B cell (primary cell): ENCODE measurements around the gene TLE6. TPM values are rescaled to one million over a fixed set of nuclear protein-coding genes. Genes with fewer than 3 reads are reported as not detected.

ENCODE experiments used
- ATAC-seq: fragments of 200-7000 bp; cut with Tn5 transposase; one replicate; pipeline ENCODE4 v1.10.0; 2021; ENCODE audit warnings: low read depth, mild to moderate bottlenecking, moderate number of reproducible peaks, moderate library complexity
- CTCF ChIA-PET: fragments of 350-600 bp; sonication (Branson Sonifier 250); formaldehyde crosslinking; loops from one replicate; lab custom pipeline; 2021; ENCODE audit warnings: antibody characterized with exemption, inconsistent platforms; lab: Charles Lee
- POLR2A ChIA-PET: fragments of 350-600 bp; sonication (Branson Sonifier 250); formaldehyde crosslinking; loops from one replicate; lab custom pipeline; 2021; ENCODE audit warnings: antibody characterized with exemption; lab: Charles Lee
- DNase-seq: peaks from one replicate; pipeline ENCODE4 v3.0.0; 2013
- H2AFZ ChIP-seq: 2 replicates; pipeline ENCODE4 v1.6.1; 2012; ENCODE audit warnings: mild to moderate bottlenecking, low read depth, low read length; ENCODE audit not compliant: insufficient read depth, poor library complexity, severe bottlenecking
- H3K27ac ChIP-seq, 2 donors: 1 replicate in 1 of 2; 2 replicates in 1 of 2; pipeline ENCODE4 v1.5.1; 2012 to 2013; ENCODE audit warnings: low read length in 2 of 2, mild to moderate bottlenecking in 2 of 2, moderate library complexity in 1 of 2
- H3K27me3 ChIP-seq, 4 experiments: fragments of 200-600 bp in 1 of 4; sonication (generic) in 1 of 4; replicated peaks in 1 of 4; 1 replicate in 2 of 4; 2 replicates in 2 of 4; pipeline versions ENCODE4 v1.6.1 to v1.7.0; 2013 to 2016; ENCODE audit warnings: low read length in 3 of 4, mild to moderate bottlenecking in 2 of 4, mixed read lengths in 1 of 4, moderate library complexity in 1 of 4; ENCODE audit not compliant: insufficient read depth in 4 of 4, control insufficient read depth in 3 of 4; ENCODE audit errors: control extremely low read depth in 1 of 4
- H3K36me3 ChIP-seq, 2 experiments: replicated peaks in 1 of 2; 1 replicate in 1 of 2; 2 replicates in 1 of 2; pipeline versions ENCODE4 v1.6.1 to v1.7.1; 2013; ENCODE audit warnings: low read length in 1 of 2; ENCODE audit not compliant: insufficient read depth in 2 of 2, control insufficient read depth in 1 of 2; ENCODE audit errors: control extremely low read depth in 1 of 2, extremely low read depth in 1 of 2
- H3K4me1 ChIP-seq, 2 donors: fragments of 200-600 bp in 1 of 2; sonication (generic) in 1 of 2; 1 replicate in 1 of 2; 2 replicates in 1 of 2; pipeline versions ENCODE4 v1.5.1 to v1.6.1; 2013 to 2017; ENCODE audit warnings: low read length in 2 of 2; ENCODE audit not compliant: control insufficient read depth in 2 of 2, insufficient read depth in 2 of 2
- H3K4me2 ChIP-seq: replicated peaks from 2 replicates; pipeline ENCODE3; 2012; ENCODE audit warnings: mild to moderate bottlenecking, low read depth, low read length; ENCODE audit not compliant: poor library complexity, severe bottlenecking
- H3K4me3 ChIP-seq, 5 experiments: fragments of 200-600 bp in 1 of 5; sonication (generic) in 1 of 5; 1 replicate in 3 of 5; 2 replicates in 2 of 5; pipeline versions ENCODE4 v1.5.1 to v1.7.0; 2011 to 2016; ENCODE audit warnings: low read length in 4 of 5, mild to moderate bottlenecking in 4 of 5, low read depth in 2 of 5, control low read depth in 1 of 5, moderate library complexity in 1 of 5; ENCODE audit not compliant: insufficient read depth in 1 of 5; ENCODE audit errors: control extremely low read depth in 1 of 5, extremely low read depth in 1 of 5
- H3K79me2 ChIP-seq: fragments of 200-600 bp; sonication (generic); one replicate; pipeline ENCODE4 v1.6.0; 2016; ENCODE audit warnings: low read length; ENCODE audit not compliant: control insufficient read depth, insufficient read depth
- H3K9ac ChIP-seq: fragments of 200-600 bp; sonication (generic); 2 replicates; pipeline ENCODE4 v1.6.1; 2017; ENCODE audit warnings: mild to moderate bottlenecking, low read length, moderate library complexity
- H3K9me3 ChIP-seq, 3 donors: one replicate each; pipeline versions ENCODE4 v1.6.1 to v1.7.1; 2013; ENCODE audit warnings: low read length in 2 of 3; ENCODE audit not compliant: control insufficient read depth in 2 of 3, insufficient read depth in 1 of 3; ENCODE audit errors: control extremely low read depth in 1 of 3
- H4K20me1 ChIP-seq: 2 replicates; pipeline ENCODE4 v1.6.0; 2012; ENCODE audit warnings: mild to moderate bottlenecking, low read length; ENCODE audit not compliant: insufficient read depth, control insufficient read depth, poor library complexity, severe bottlenecking
- H3K27ac Mint-ChIP-seq: one replicate; pipeline ENCODE4 v1.8.0; 2021; ENCODE audit warnings: mixed read lengths
- H3K27me3 Mint-ChIP-seq: one replicate; pipeline ENCODE4 v1.8.0; 2021; ENCODE audit warnings: mixed read lengths
- H3K4me1 Mint-ChIP-seq: one replicate; pipeline ENCODE4 v1.8.0; 2021; ENCODE audit warnings: mixed read lengths
- H3K4me3 Mint-ChIP-seq: one replicate; pipeline ENCODE4 v1.8.0; 2021; ENCODE audit warnings: mixed read lengths
- H3K9me3 Mint-ChIP-seq: one replicate; pipeline ENCODE4 v1.8.0; 2022; ENCODE audit warnings: mixed read lengths; ENCODE audit not compliant: insufficient read depth
- CTCF ChIP-seq: fragments of 200-600 bp; IDR thresholded peaks from one replicate; pipeline ENCODE4 v1.8.0; 2022; ENCODE audit warnings: antibody characterized with exemption, mild to moderate bottlenecking
- EZH2 ChIP-seq: IDR thresholded peaks from 2 replicates; pipeline ENCODE4 v1.6.1; 2012; ENCODE audit warnings: borderline replicate concordance, low read depth, mild to moderate bottlenecking, moderate library complexity, low read length; ENCODE audit not compliant: insufficient read depth, poor library complexity, severe bottlenecking
- WGBS: methylation state at CpG from one replicate; pipeline ENCODE4 v1.1.5; 2013; ENCODE audit warnings: missing lambda C conversion rate; ENCODE audit not compliant: insufficient coverage; 5-methylcytosine and 5-hydroxymethylcytosine counted together
- intact Hi-C: fragments of 100-400 bp; cut with micrococcal nuclease; formaldehyde crosslinking; loops from one replicate; pipeline ENCODE4 v1.10.0; 2022
- polyA plus RNA-seq: library from polyadenylated mRNA; depleted of rRNA; stranded (reverse); fragments of >200 nt; gene quantifications from 2 replicates; pipeline ENCODE4 v1.2.3, GENCODE V29; 2012
- total RNA-seq, 2 donors: library from RNA; stranded (reverse); fragments of 120-200 nt in 1 of 2; gene quantifications; 1 replicate in 1 of 2; 2 replicates in 1 of 2; pipeline versions ENCODE4 v1.2.3 to v1.2.4, GENCODE V29; 2013 to 2022

Gene TLE6
- total and polyA plus RNA-seq, 2 donors (not counting 1 experiment from before 2014, with no cell fraction given), result 1.5 to 3.0 TPM

- no peaks in the 10 kb centered on the region for H4K20me1 ChIP-seq
- 86% methylated on average over 7 of the region's 15 CpGs for WGBS
- no peak overlapping the region for H3K4me3 ChIP-seq
- H2AFZ ChIP-seq, result no peak overlapping the region
- H3K36me3 ChIP-seq, result no peaks in the 10 kb centered on the region
- no peaks in the 10 kb centered on the region for H3K9me3 ChIP-seq
- peak overlapping the region; percentile 57 for H3K4me2 ChIP-seq
- ChIA-PET POLR2A (interaction anchor here (0.6 to 0.7 kb wide), 3 partner anchors 11 to 155 kb away, joined by 3 to 5 read pairs (median 4); no protein-coding TSS in a partner anchor), CTCF (interaction anchor here (1.2 to 1.4 kb wide), 6 partner anchors 10 to 92 kb away, joined by 4 to 5 read pairs (median 4); no protein-coding TSS in a partner anchor)
- H3K27ac ChIP-seq, result no peak overlapping the region
- H3K9ac ChIP-seq, result no peak overlapping the region
- H3K9me3 Mint-ChIP-seq, result no peaks in the 10 kb centered on the region
- intact Hi-C loops, result no loop called here
- no peaks in the 10 kb centered on the region for H3K79me2 ChIP-seq
- no peak overlapping the region for H3K27ac Mint-ChIP-seq
- peaks cover 5% of the 10 kb centered on the region for H3K27me3 Mint-ChIP-seq
- peaks cover 4 to 17% of the 10 kb centered on the region in 2 donors for H3K4me1 ChIP-seq
- H3K4me1 Mint-ChIP-seq, result peaks cover 22% of the 10 kb centered on the region
- H3K27me3 ChIP-seq, result peaks cover 0 to 8% (median 0%) of the 10 kb centered on the region in 4 experiments
- DNase-seq (no peak), ATAC-seq (no peak)
- H3K4me3 Mint-ChIP-seq, result peak overlapping the region; percentile 9
- TF ChIP-seq EZH2 (no peak), CTCF (no peak)
Observed at GRCh38 chr19:3042621-3043267, 65.4 kb downstream of the TLE6 start.

Other genes with a start within 250 kb of the TLE6 start
- gene SLC39A3, start 237.5 kb upstream of the TLE6 start, total RNA-seq, result 32.8 and 36.4 TPM in 2 replicates
- gene SLC39A3, start 237.5 kb upstream of the TLE6 start, polyA plus RNA-seq, result 24.9 and 37.6 TPM in 2 replicates
- gene SGTA, start 194.3 kb upstream of the TLE6 start, total RNA-seq, result 36.6 and 39.8 TPM in 2 replicates
- 36.8 and 42.0 TPM in 2 replicates for gene SGTA, start 194.3 kb upstream of the TLE6 start, polyA plus RNA-seq
- gene THOP1, start 192.1 kb upstream of the TLE6 start, total RNA-seq, result 56.4 and 59.0 TPM in 2 replicates
- 54.3 and 80.3 TPM in 2 replicates for gene THOP1, start 192.1 kb upstream of the TLE6 start, polyA plus RNA-seq
- gene ZNF554, start 157.7 kb upstream of the TLE6 start, total RNA-seq, result 5.9 TPM in 2 replicates
- gene ZNF554, start 157.7 kb upstream of the TLE6 start, polyA plus RNA-seq, result 2.8 and 2.9 TPM in 2 replicates
- gene ZNF555, start 136.1 kb upstream of the TLE6 start, total RNA-seq, result 7.4 and 9.7 TPM in 2 replicates
- gene ZNF555, start 136.1 kb upstream of the TLE6 start, polyA plus RNA-seq, result 0.75 and 1.8 TPM in 2 replicates
- gene ZNF556, start 110.2 kb upstream of the TLE6 start, total RNA-seq, result not detected in 2 replicates
- 0.13 and 0.17 TPM in 2 replicates for gene ZNF556, start 110.2 kb upstream of the TLE6 start, polyA plus RNA-seq
- 3.4 and 3.8 TPM in 2 replicates for gene ZNF57, start 76.6 kb upstream of the TLE6 start, total RNA-seq
- 0.69 and 1.4 TPM in 2 replicates for gene ZNF57, start 76.6 kb upstream of the TLE6 start, polyA plus RNA-seq
- gene ZNF77, start 32.6 kb upstream of the TLE6 start, total RNA-seq, result 6.4 and 8.5 TPM in 2 replicates
- 3.1 and 4.0 TPM in 2 replicates for gene ZNF77, start 32.6 kb upstream of the TLE6 start, polyA plus RNA-seq
- gene TLE2, start 51.7 kb downstream of the TLE6 start, total RNA-seq, result 5.3 and 5.7 TPM in 2 replicates
- gene TLE2, start 51.7 kb downstream of the TLE6 start, polyA plus RNA-seq, result 3.0 and 7.3 TPM in 2 replicates
- 665 and 697 TPM in 2 replicates for gene TLE5, start 84.9 kb downstream of the TLE6 start, total RNA-seq
- gene TLE5, start 84.9 kb downstream of the TLE6 start, polyA plus RNA-seq, result 1,114 and 1,132 TPM in 2 replicates
- gene GNA11, start 116.8 kb downstream of the TLE6 start, total RNA-seq, result 8.2 and 9.3 TPM in 2 replicates
- gene GNA11, start 116.8 kb downstream of the TLE6 start, polyA plus RNA-seq, result 4.5 TPM in 2 replicates
- 0.37 TPM in 1 of 2 replicates, not detected in the other for gene GNA15, start 158.5 kb downstream of the TLE6 start, total RNA-seq
- 0.52 and 1.4 TPM in 2 replicates for gene GNA15, start 158.5 kb downstream of the TLE6 start, polyA plus RNA-seq
- 129 TPM in 2 replicates for gene S1PR4, start 201.2 kb downstream of the TLE6 start, total RNA-seq
- gene S1PR4, start 201.2 kb downstream of the TLE6 start, polyA plus RNA-seq, result 43.5 and 84.2 TPM in 2 replicates
- 53.6 and 55.0 TPM in 2 replicates for gene NCLN, start 208.4 kb downstream of the TLE6 start, total RNA-seq
- gene NCLN, start 208.4 kb downstream of the TLE6 start, polyA plus RNA-seq, result 82.0 and 92.1 TPM in 2 replicates
- gene CELF5, start 247.1 kb downstream of the TLE6 start, total RNA-seq, result 0.15 TPM in 1 of 2 replicates, not detected in the other
- gene CELF5, start 247.1 kb downstream of the TLE6 start, polyA plus RNA-seq, result not detected in 2 replicates